GM19455 (cell line): ENCODE data around the gene KRT9.
"Not testable (repeated sequence)": the region's sequence is repeated elsewhere in the genome, so short reads cannot be mapped to it uniquely, and the experiment has no call there.

Source experiments
- ATAC-seq: cut with Tn5 transposase; IDR thresholded peaks from one replicate; pipeline ENCODE4 v1.9.1; 2021; ENCODE audit not compliant: unreplicated experiment

KRT9 gene

GRCh38 chr17:41602524-41602923 is 30.7 kb upstream of the KRT9 start:
- ATAC-seq = no peak

- no peak for ATAC-seq
Measured at GRCh38 chr17:41600318-41600717, 28.5 kb upstream of the KRT9 start.

GRCh38 chr17:41599680-41600079 is 27.8 kb upstream of the KRT9 start:
- no peak for ATAC-seq

DNA sequence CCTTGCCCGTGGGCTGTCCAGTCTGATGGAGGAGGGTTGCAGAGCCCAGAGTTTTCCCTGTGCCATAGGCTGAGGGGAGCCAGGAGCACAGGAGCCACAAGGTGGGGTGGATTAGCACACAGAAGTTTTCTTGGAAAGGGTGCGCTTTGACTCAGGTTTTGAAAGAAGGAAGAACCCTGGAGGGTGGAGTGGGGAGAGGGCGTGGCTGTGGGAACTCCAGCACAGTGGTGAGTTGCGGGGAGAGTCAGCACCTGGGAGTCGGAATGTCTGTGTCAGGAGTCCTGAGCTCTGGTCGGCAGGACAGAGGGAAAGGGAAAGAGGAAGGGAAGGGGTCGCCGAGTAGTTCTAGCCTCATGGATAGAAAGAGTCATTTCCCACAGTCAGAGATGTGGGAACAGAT is 23.7 kb upstream of the KRT9 start:
- ATAC-seq = no peak

DNA sequence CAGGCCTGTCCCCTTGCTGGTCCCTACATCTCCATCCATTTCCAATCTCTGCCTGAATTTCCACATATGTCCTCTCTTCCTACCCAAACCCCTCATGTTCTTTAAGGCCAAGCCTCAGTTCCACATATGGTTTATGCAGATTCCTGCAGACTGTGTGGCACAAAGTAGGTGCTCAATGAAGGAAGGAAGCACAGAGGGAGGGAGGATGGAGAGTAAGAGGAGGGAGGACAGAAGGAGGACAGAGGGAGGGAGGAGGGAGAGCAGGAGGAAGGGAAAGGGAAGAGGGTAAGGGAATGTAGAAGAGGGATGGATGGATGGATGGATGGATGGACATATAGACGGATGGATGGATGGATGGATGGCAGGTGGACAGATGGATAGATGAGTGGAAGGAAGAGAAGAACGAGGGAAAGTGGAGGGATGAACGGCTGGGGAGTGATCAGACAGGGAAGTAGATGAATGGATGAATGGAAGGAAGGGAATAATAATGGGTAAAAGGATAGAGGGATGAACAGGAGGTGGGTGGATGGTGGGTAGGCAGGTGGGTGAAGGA is 22.6 kb upstream of the KRT9 start:
- ATAC-seq = no peak

DNA sequence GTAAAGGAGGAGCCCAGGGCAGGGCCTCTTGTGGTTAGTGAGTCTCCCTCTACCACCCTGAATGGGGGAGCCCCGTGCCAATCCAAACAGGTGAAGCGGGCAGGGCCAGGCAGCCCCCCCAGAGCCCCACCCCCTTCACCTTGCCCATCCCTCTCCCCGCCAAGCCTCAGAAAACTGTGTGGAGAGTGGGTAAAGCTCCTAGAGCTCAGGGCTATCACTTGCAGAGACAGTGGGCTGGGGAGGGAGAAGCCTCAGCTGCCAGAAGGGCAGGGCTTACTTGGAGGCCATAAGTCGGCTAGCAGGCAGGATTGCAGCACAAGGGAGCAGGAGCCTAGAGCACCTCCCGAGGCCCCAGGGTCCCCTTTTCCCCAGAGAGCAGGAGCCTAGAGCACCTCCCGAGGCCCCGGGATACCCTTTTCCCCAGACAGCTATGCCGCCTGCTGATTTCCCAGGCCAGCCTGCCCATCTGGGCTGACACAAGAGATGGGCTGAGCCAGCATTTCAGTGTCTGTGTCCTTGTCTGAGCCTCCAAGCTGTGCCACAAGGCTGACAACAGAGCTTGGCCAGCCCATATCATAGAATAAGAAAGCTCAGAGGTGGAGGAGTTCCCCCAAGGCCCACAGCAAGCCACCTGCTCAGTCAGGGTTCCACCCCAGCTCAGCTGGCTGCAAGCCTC is 21.6 kb upstream of the KRT9 start:
- ATAC-seq = no peak

GRCh38 chr17:41592601-41593305 is 20.9 kb upstream of the KRT9 start:
- no peak for ATAC-seq

- ATAC-seq = no peak
Measured at GRCh38 chr17:41589301-41589700, 17.4 kb upstream of the KRT9 start.

DNA sequence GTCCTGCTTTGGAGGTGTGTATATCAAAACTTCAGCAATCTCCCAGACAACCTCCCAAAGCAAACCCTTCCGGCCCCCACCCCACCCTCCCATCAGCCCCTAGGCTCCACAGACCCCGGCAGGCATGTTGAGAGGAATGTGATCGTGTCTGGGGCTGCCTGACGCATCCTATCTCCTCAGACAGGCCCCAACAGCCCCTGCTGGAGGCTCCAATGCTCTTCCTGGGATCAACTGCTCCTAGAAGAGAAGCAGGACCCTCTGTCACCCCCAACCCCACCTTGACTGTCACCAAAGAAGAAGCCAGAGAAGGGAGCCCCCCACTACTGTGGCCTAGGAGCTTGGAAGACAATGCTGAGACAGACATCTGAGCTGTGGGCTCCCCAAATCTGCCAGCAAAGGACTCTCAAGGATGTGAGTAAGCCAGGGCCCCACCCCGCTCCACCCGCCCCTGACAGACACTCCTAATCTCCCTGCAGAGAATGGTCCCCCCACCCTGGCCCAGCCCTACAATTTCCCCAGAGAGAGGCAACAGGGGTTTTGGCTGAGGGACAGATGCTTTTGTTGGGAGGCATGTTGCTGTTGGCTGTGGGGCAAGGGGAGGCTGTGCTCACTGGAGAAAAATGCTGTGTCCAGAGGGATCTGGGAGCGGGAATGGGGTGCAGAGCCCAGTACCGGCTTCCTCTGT is 16.4 kb upstream of the KRT9 start:
- ATAC-seq = no peak

GRCh38 chr17:41586863-41587495 is 15.1 kb upstream of the KRT9 start, which contains the start of gene KRT14:
KRT14 (minus strand) TSS chr17:41586895; CDS start chr17:41586834, 61 bp downstream.
- ATAC-seq = no peak

GRCh38 chr17:41585301-41586056 is 13.6 kb upstream of the KRT9 start:
- ATAC-seq = no peak

DNA sequence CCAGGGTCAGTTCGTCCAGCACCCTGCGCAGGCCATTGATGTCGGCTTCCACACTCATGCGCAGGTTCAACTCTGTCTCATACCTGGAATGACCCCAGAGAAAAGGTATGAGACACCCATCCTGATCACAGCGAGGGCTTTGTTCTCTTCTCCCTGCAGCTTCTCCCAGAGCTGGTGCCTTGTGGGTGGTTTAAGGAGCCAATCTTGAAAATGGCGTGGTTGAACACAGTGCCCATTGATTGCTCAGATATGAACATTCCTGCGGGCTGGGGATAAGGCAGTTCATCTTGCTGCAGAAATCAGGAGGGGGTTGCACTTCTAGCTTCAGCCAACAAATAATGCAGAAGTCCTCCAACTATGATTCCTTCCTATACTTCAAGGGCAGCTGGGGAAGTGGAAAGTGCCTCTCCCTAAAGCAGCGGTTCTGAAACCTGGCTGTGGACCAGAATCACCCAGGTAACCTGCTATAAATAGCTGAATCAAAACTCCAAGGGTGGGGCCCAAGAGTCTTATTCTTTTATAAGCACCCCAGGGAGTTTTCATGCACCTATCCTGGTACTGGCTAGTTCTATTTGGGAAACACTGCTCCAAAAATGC is 12.6 kb upstream of the KRT9 start:
- not testable (repeated sequence) for ATAC-seq

GRCh38 chr17:41583137-41584127 is 11.6 kb upstream of the KRT9 start:
- ATAC-seq = no peak

GRCh38 chr17:41582061-41582968 is 10.5 kb upstream of the KRT9 start:
- ATAC-seq = not testable (repeated sequence)

GRCh38 chr17:41581366-41582060 is 9.7 kb upstream of the KRT9 start:
- ATAC-seq = no peak

- ATAC-seq = no peak
Measured at GRCh38 chr17:41580687-41581365, 9.0 kb upstream of the KRT9 start.

GRCh38 chr17:41580244-41580575 is 8.4 kb upstream of the KRT9 start:
- no peak for ATAC-seq
